Activated CD8-positive, alpha-beta memory T cell treated with anti-CD3 and anti-CD28 coated beads for 36 hours (primary cell): Measurements from ENCODE around the gene SPATA33. TPM values are rescaled to one million over a fixed set of nuclear protein-coding genes. Genes with fewer than 3 reads are reported as not detected.
"Not testable (repeated sequence)": the region's sequence is repeated elsewhere in the genome, so short reads cannot be mapped to it uniquely, and the experiment has no call there.

Experiments
- CTCF ChIA-PET: fragments of 350-600 bp; sonication (Branson Sonifier 250); formaldehyde crosslinking; loops from one replicate; lab custom pipeline; 2021; ENCODE audit warnings: antibody characterized with exemption; lab: Charles Lee
- POLR2A ChIA-PET: fragments of 350-600 bp; sonication (Branson Sonifier 250); formaldehyde crosslinking; loops from one replicate; lab custom pipeline; 2021; ENCODE audit warnings: antibody characterized with exemption; lab: Charles Lee
- total RNA-seq, 2 experiments: library from RNA; stranded (reverse); gene quantifications; one replicate each; pipeline ENCODE4 v1.2.3, GENCODE V29; 2021

SPATA33 gene
- total RNA-seq, 2 experiments from 2014 or later, result 13.7 to 14.4 TPM

GRCh38 chr16:89653656-89654295 is 3.9 kb upstream of the SPATA33 start:
- ChIA-PET POLR2A (no interaction called here), CTCF (interaction anchor here (0.7 kb wide), 1 partner anchor 88 kb away, joined by 3 read pairs; no protein-coding TSS in a partner anchor)

GRCh38 chr16:89655062-89655643 is 2.5 kb upstream of the SPATA33 start:
- POLR2A ChIA-PET, result interaction anchor here (0.6 kb wide), 1 partner anchor 170 kb away, joined by 5 read pairs; no protein-coding TSS in a partner anchor
- CTCF ChIA-PET, result no interaction called here

- ChIA-PET CTCF (no interaction called here), POLR2A (no interaction called here)
Observed at GRCh38 chr16:89656435-89657121, 1.1 kb upstream of the SPATA33 start.

DNA sequence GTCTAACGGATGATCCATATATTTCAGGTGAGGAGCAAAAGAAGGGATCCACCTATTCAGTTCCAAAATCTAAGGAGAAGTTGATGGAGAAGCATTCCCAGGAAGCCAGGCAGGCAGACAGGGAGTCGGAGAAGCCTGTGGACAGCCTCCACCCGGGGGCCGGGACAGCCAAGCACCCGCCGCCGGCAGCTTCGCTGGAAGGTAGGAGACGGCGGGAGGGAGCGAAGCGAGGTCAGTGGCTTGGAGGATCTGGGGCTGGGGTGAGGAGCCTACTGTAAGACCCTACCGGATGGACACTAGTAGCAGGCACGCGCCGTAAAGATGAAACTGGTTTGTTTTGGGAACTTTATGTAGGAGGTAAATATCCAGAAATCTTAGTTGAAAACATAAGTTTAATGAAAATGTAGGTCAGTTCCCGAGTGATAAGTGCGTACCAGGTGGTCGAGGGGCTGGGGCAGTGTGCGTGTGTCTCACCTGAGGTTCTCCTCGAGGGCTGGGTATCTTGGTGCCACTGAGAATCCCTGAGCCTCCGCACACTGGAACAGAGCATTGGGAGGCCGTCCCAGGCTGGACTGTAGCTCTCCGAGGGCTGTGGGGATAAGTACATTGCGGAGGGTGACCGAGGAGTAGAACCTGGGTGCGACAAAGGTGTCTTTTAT is 714 bp downstream of the SPATA33 start:
- ChIA-PET CTCF (interaction anchor here (1.7 kb wide), 1 partner anchor 17 kb away, joined by 6 read pairs; no protein-coding TSS in a partner anchor), POLR2A (interaction anchor here (0.6 kb wide), 1 partner anchor 270 kb away, joined by 3 read pairs; no protein-coding TSS in a partner anchor)

- ChIA-PET POLR2A (no interaction called here), CTCF (interaction anchor here (1.1 kb wide), 1 partner anchor 41 kb away, joined by 3 read pairs; the partner anchor contains the start of gene SPATA2L)
Observed at GRCh38 chr16:89660146-89660545, 2.5 kb downstream of the SPATA33 start.

GRCh38 chr16:89661215-89661614 is 3.6 kb downstream of the SPATA33 start:
- ChIA-PET CTCF (no interaction called here), POLR2A (no interaction called here)

DNA sequence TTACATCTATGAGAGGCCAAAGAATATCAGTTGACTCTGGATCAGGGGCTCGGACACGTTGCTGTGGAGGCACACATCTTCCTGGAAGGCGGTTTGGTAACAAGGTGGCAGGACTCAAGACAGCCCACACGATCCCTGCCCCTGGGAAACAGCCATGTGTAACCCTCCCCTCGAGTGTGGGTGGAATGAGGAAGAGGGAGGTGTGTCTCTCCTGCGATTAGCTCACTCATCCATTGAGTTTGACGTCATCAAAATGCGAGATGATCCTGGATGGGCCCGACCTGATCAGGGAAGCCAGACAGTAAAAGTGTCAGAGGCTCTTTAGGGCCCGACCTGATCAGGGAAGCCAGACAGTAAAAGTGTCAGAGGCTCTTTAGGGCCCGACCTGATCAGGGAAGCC is 6.6 kb downstream of the SPATA33 start:
- CTCF ChIA-PET, POLR2A ChIA-PET: not testable (repeated sequence)

GRCh38 chr16:89667000-89667399 is 9.4 kb downstream of the SPATA33 start:
- CTCF ChIA-PET, result interaction anchor here (1.4 kb wide), 2 partner anchors 15 to 103 kb away, joined by 3 read pairs; no protein-coding TSS in a partner anchor
- POLR2A ChIA-PET, result not testable (repeated sequence)

GRCh38 chr16:89667633-89668032 is 10.0 kb downstream of the SPATA33 start:
- CTCF ChIA-PET, result interaction anchor here (1.4 kb wide), 2 partner anchors 16 to 104 kb away, joined by 3 read pairs; no protein-coding TSS in a partner anchor
- POLR2A ChIA-PET, result interaction anchor here (0.6 kb wide), 1 partner anchor 822 kb away, joined by 6 read pairs; no protein-coding TSS in a partner anchor

DNA sequence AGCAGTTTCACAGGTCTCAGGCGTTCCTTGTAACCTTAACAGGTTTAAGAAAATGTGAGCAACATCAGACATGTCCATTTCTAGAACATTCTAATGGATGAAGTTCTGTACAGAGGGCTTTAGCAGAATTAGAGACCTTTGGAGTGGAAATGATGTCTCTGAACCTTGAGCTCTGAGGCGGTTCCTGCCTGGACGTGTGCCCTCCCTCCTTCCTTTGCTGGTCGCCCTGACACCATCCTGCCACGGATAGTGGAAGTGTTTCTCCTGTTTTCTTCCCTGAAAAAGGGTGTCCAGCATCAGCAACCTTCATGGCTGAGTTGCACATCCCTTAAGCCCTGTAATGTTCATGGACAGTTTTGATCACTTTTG is 11.1 kb downstream of the SPATA33 start:
- ChIA-PET CTCF (no interaction called here), POLR2A (no interaction called here)

DNA sequence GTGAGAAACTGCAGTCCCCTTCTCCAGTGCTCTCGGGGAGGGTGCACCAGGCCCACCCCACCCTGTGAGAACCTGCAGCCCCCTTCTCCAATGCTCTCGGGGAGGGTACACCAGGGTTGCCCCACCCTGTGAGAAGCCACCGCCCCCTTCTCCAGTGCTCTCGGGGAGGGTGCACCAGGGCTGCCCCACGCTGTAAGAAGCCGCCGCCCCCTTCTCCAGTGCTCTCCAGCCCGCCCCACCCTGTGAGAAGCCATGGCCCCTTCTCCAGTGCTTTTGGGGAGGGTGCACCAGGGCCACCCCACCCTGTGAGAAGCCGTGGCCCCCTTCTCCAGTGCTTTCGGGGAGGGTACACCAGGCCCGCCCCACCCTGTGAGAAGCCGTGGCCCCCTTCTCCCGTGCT is 12.1 kb downstream of the SPATA33 start:
- POLR2A ChIA-PET, result no interaction called here
- CTCF ChIA-PET, result no interaction called here

DNA sequence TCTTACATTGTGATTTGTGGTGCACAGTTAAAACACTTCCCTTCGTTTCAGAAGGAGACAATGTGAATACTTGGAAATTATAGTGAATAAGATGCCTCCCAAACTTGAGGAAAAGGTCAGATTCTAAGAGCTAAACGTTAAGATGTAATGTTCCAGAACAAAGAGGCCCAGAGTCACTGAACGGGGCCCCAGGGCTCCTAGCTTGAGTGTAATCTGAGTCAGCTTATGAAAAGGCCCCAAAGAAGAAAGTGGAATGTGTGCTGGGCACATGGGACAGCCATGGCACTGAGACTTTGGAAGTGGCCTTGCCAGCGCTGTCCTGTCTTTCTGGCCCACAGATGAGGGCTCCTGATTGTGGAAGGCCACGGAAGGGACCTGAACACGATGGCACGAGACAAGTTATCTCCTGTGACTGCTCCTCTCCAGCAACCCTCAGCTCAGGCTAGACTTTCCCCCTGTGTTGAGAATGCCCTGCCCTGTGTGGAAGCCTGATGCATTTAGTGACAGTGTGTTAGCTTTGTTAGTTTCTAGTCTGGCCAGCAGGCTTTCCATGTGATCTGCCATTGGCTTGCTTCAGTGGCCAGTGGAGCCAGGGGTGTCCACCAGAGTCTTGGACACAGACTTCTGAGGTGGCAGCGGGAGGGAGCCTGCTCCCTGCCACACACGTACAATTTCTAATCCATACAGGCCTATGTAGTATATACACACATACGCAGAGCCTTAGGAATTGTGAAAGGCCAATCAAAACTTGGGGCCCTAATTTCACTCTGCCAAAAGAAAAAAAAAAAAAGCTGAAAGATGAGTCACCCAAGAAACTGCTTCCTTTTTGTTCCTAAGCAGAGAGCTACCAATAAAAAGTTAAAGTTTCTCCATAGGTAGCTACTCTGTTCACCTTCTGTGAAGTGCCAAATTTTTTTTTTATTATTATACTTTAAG is 13.1 kb downstream of the SPATA33 start:
- POLR2A ChIA-PET, result interaction anchor here (0.6 to 0.7 kb wide), 3 partner anchors 24 to 389 kb away, joined by 3 read pairs; partner anchors contain the start of gene CPNE7

GRCh38 chr16:89671565-89671964 is 13.9 kb downstream of the SPATA33 start:
- POLR2A ChIA-PET, result interaction anchor here (0.6 to 0.7 kb wide), 3 partner anchors 23 to 390 kb away, joined by 3 read pairs; partner anchors contain the start of gene CPNE7

More for the DNA sequence above, 13.1 kb downstream of the SPATA33 start:
- CTCF ChIA-PET, result no interaction called here

DNA sequence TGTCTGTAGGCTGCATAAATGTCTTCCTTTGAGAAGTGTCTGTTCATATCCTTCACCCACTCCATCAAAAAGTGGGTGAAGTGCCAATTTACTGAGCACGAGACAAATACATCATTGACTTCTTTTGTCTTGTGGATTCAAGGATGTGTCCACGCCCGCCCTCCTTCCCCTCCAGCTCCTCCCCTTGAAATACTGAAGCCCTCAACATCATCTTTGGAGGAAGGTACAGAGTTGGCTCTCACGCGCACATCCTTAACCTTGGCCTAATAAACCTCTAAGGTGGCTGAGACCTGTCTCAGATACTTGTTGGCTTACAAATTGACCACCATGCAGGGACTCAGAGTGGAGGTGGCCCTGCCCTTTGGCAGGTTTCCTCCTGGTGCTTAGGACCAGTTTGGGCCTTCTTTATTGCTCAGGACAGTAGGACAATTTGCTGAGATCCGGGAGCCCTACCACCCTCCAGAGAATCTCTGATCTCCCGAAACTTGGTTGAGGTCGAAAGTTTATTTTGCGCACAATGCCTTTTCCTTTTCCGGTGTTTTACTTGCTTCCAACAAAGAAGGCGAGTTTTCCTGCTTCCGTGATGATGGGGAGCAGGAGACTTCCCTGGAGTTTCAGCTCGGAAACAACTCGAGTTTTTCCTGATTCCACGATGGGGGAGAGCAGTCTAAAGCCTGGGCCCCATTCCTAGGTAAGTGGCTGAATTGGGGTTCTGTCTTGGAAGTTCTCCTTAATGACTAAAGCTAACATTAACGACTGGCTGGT is 14.7 kb downstream of the SPATA33 start:
- ChIA-PET CTCF (interaction anchor here (0.6 to 1.0 kb wide), 2 partner anchors 10 to 21 kb away, joined by 3 read pairs; no protein-coding TSS in a partner anchor), POLR2A (no interaction called here)

More at GRCh38 chr16:89671565-89671964, 13.9 kb downstream of the SPATA33 start:
- CTCF ChIA-PET, result not testable (repeated sequence)

DNA sequence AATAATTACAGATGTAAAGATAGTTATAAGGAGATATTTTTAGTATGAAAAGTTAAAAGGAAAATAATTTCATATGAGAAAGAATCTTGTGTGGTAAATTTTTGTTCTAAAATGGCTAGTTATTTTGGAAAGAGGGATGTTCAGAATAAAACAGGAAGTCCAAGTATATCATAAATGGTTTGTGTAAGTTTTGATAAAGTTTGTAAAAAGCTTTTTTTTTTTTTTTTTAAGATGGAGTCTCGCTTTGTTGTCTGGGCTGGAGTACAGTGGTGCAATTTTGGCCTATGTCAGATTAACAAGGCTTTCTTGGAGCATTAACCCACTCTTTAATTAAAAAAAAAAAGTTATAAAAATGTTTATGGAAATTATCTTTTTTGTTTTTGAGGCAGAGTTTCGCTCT is 20.6 kb downstream of the SPATA33 start:
- POLR2A ChIA-PET, result no interaction called here
- CTCF ChIA-PET, result interaction anchor here (0.8 to 1.2 kb wide), 2 partner anchors 22 to 38 kb away, joined by 3 to 5 read pairs; no protein-coding TSS in a partner anchor

GRCh38 chr16:89685916-89686315 is 28.3 kb downstream of the SPATA33 start:
- CTCF ChIA-PET, result interaction anchor here (1.0 to 4.1 kb wide), 3 partner anchors 10 to 117 kb away, joined by 3 to 30 read pairs (median 4); partner anchors contain the start of gene SPATA2L
- POLR2A ChIA-PET, result interaction anchor here (1.0 to 1.4 kb wide), 3 partner anchors 15 to 187 kb away, joined by 3 to 10 read pairs (median 5); partner anchors contain the start of gene TCF25
